PC-3 (cell line): ENCODE results near the gene RNF215. TPM values are rescaled to one million over a fixed set of nuclear protein-coding genes. Genes with fewer than 3 reads are reported as not detected.

Experiments
- ATAC-seq: fragments of 200-7000 bp; cut with Tn5 transposase; 2 replicates; pipeline ENCODE4 v1.9.1; 2020; ENCODE audit warnings: mild to moderate bottlenecking, moderate library complexity
- BruUV-seq: library from RNA; stranded (reverse); fragments of 400-500 nt; replicated peaks from 2 replicates; lab custom pipeline; 2021; lab: Mats Ljungman, UMichigan
- CTCF ChIA-PET: fragments of 300-600 bp; sonication (Branson Sonifier 250); formaldehyde crosslinking; loops from one replicate; lab custom pipeline; 2022; ENCODE audit warnings: antibody characterized with exemption; lab: Charles Lee
- POLR2A ChIA-PET: fragments of 300-600 bp; sonication (Branson Sonifier 250); formaldehyde crosslinking; loops from one replicate; lab custom pipeline; 2022; ENCODE audit warnings: antibody characterized with exemption; ENCODE audit not compliant: unreplicated experiment; lab: Charles Lee
- DNase-seq: peaks from one replicate; pipeline ENCODE4 v3.0.0-alpha.2; 2015
- H2AFZ ChIP-seq: fragments of 300-600 bp; sonication (generic); 2 replicates; pipeline ENCODE4 v1.6.0; 2016; ENCODE audit warnings: antibody characterized with exemption, low read length
- H3F3A ChIP-seq: fragments of 300-600 bp; sonication (generic); one replicate; pipeline ENCODE4 v1.6.0; 2017; ENCODE audit warnings: antibody characterized with exemption, low read length, control low read depth, mild to moderate bottlenecking; ENCODE audit not compliant: unreplicated experiment
- H3K27ac ChIP-seq: fragments of 300-600 bp; sonication (generic); 2 replicates; pipeline ENCODE4 v1.5.1; 2016; ENCODE audit warnings: mild to moderate bottlenecking, low read length
- H3K27me3 ChIP-seq: fragments of 300-600 bp; sonication (generic); 2 replicates; pipeline ENCODE4 v1.6.1; 2016; ENCODE audit warnings: low read length, mixed read lengths
- H3K36me3 ChIP-seq: fragments of 300-600 bp; sonication (generic); 2 replicates; pipeline ENCODE4 v1.6.1; 2016; ENCODE audit warnings: low read depth, mixed run types, low read length, mixed read lengths
- H3K4me1 ChIP-seq: fragments of 300-600 bp; sonication (generic); 2 replicates; pipeline ENCODE4 v1.5.1; 2016; ENCODE audit warnings: low read length; ENCODE audit not compliant: insufficient read depth
- H3K4me2 ChIP-seq: fragments of 300-600 bp; sonication (generic); 2 replicates; pipeline ENCODE4 v1.6.0; 2016; ENCODE audit warnings: low read length
- H3K4me3 ChIP-seq: fragments of 300-600 bp; sonication (generic); 2 replicates; pipeline ENCODE4 v1.5.1; 2016; ENCODE audit warnings: mild to moderate bottlenecking, low read length, mixed read lengths
- H3K79me2 ChIP-seq: fragments of 300-600 bp; sonication (generic); 2 replicates; pipeline ENCODE4 v1.6.1; 2017; ENCODE audit warnings: low read length, mixed read lengths
- H3K9ac ChIP-seq: fragments of 300-600 bp; sonication (generic); 2 replicates; pipeline ENCODE4 v1.6.0; 2016; ENCODE audit warnings: mild to moderate bottlenecking, low read length
- H3K9me2 ChIP-seq: fragments of 300-600 bp; sonication (generic); replicated peaks from 2 replicates; pipeline ENCODE4 v1.6.1; 2016; ENCODE audit warnings: mixed run types, low read length, mixed read lengths
- H3K9me3 ChIP-seq: fragments of 300-600 bp; sonication (generic); 2 replicates; pipeline ENCODE4 v1.6.1; 2016; ENCODE audit warnings: low read length, mixed read lengths
- H4K20me1 ChIP-seq: fragments of 300-600 bp; sonication (generic); 2 replicates; pipeline ENCODE4 v1.6.1; 2016; ENCODE audit warnings: low read length, mixed read lengths
- CTCF ChIP-seq: fragments of 300-600 bp; sonication (generic); conservative IDR thresholded peaks from 2 replicates; pipeline ENCODE4 v1.5.1; 2017; ENCODE audit warnings: antibody characterized with exemption, low read depth, mild to moderate bottlenecking, low read length
- EZH2 ChIP-seq: fragments of 300-600 bp; sonication (generic); IDR thresholded peaks from one replicate; pipeline ENCODE4 v1.6.1; 2017; ENCODE audit warnings: antibody characterized with exemption, mild to moderate bottlenecking, low read length; ENCODE audit not compliant: unreplicated experiment
- EZH2phosphoT487 ChIP-seq: fragments of 300-600 bp; sonication (generic); IDR thresholded peaks from 2 replicates; pipeline ENCODE4 v1.6.1; 2018; ENCODE audit warnings: mild to moderate bottlenecking, antibody characterized with exemption, low read length, borderline replicate concordance
- intact Hi-C: fragments of 100-400 bp; cut with micrococcal nuclease; formaldehyde crosslinking; loops from 2 replicates; pipeline ENCODE4 v1.9.0; 2023
- total RNA-seq: library from RNA; depleted of rRNA; stranded (reverse); fragments of >200 nt; gene quantifications from 2 replicates; pipeline ENCODE4 v1.2.3, GENCODE V29; 2014

Gene RNF215
- total RNA-seq, 1 experiment from 2014 or later: 22.6 TPM

GRCh38 chr22:30380011-30380410 is 7.2 kb downstream of the RNF215 start:
- Histone ChIP-seq H3K9me3 (no peaks in the 10 kb centered on the region), H3K9me2 (no peaks in the 10 kb centered on the region), H3K79me2 (no peaks in the 10 kb centered on the region), H4K20me1 (no peaks in the 10 kb centered on the region), H2AFZ (no peak overlapping the region), H3K27ac (no peak overlapping the region), H3K4me3 (no peak overlapping the region), H3K9ac (no peak overlapping the region), H3K4me2 (no peak overlapping the region), H3F3A (no peaks in the 10 kb centered on the region), H3K36me3 (no peaks in the 10 kb centered on the region), H3K4me1 (no peaks in the 10 kb centered on the region), H3K27me3 (no peaks in the 10 kb centered on the region)
- CTCF ChIA-PET: no interaction called here
- no peak for ATAC-seq
- POLR2A ChIA-PET: no interaction called here
- BruUV-seq: no TSS peak
- no peak for DNase-seq
- intact Hi-C loops: no loop called here
- TF ChIP-seq EZH2phosphoT487 (no peak), EZH2 (no peak), CTCF (no peak)

GRCh38 chr22:30375312-30375849 is 11.8 kb downstream of the RNF215 start:
- no peak for DNase-seq
- H3K4me1 ChIP-seq: no peaks in the 10 kb centered on the region
- H3F3A ChIP-seq: no peaks in the 10 kb centered on the region
- TF ChIP-seq CTCF (no peak), EZH2phosphoT487 (no peak), EZH2 (no peak)
- intact Hi-C loops: no loop called here
- no peak overlapping the region for H3K9ac ChIP-seq
- no peaks in the 10 kb centered on the region for H3K79me2 ChIP-seq
- no peaks in the 10 kb centered on the region for H3K36me3 ChIP-seq
- no peaks in the 10 kb centered on the region for H3K9me3 ChIP-seq
- H4K20me1 ChIP-seq: no peaks in the 10 kb centered on the region
- H3K9me2 ChIP-seq: no peaks in the 10 kb centered on the region
- no TSS peak for BruUV-seq
- no peaks in the 10 kb centered on the region for H3K27me3 ChIP-seq
- ChIA-PET CTCF (no interaction called here), POLR2A (no interaction called here)
- H3K27ac ChIP-seq: no peak overlapping the region
- no peak overlapping the region for H3K4me3 ChIP-seq
- H2AFZ ChIP-seq: no peak overlapping the region
- ATAC-seq: no peak
- H3K4me2 ChIP-seq: no peak overlapping the region

- Histone ChIP-seq H3K4me2 (no peak overlapping the region), H3F3A (no peaks in the 10 kb centered on the region), H2AFZ (no peak overlapping the region), H3K27me3 (no peaks in the 10 kb centered on the region), H3K27ac (no peak overlapping the region), H3K36me3 (no peaks in the 10 kb centered on the region), H3K4me1 (no peaks in the 10 kb centered on the region), H3K9me3 (no peaks in the 10 kb centered on the region), H3K4me3 (no peak overlapping the region), H4K20me1 (no peaks in the 10 kb centered on the region), H3K79me2 (no peaks in the 10 kb centered on the region), H3K9ac (no peak overlapping the region), H3K9me2 (no peaks in the 10 kb centered on the region)
- ChIA-PET POLR2A (no interaction called here), CTCF (no interaction called here)
- no TSS peak for BruUV-seq
- TF ChIP-seq EZH2phosphoT487 (no peak), EZH2 (no peak), CTCF (no peak)
- intact Hi-C loops: no loop called here
- ATAC-seq (no peak), DNase-seq (peak; percentile 7)
Measured at GRCh38 chr22:30373331-30374325, 13.6 kb downstream of the RNF215 start.
